Gastroesophageal sphincter (tissue), 2 donors: Measurements from ENCODE around the gene SLC25A46.
"Not testable (repeated sequence)": the region's sequence is repeated elsewhere in the genome, so short reads cannot be mapped to it uniquely, and the experiment has no call there.

Source experiments
- EP300 ChIP-seq: sonication (generic); formaldehyde crosslinking; IDR thresholded peaks from one replicate; pipeline ENCODE4 v1.6.1; 2017; ENCODE audit warnings: antibody characterized with exemption, mild to moderate bottlenecking
- POLR2A ChIP-seq, 2 donors: fragments of 450-650 bp; IDR thresholded peaks; one replicate each; pipeline ENCODE4 v1.6.1; 2017; ENCODE audit warnings: antibody characterized with exemption in 2 of 2, mild to moderate bottlenecking in 2 of 2, moderate library complexity in 1 of 2
- POLR2AphosphoS5 ChIP-seq: sonication (generic); formaldehyde crosslinking; IDR thresholded peaks from one replicate; pipeline ENCODE4 v1.6.1; 2017; ENCODE audit warnings: antibody characterized with exemption

DNA sequence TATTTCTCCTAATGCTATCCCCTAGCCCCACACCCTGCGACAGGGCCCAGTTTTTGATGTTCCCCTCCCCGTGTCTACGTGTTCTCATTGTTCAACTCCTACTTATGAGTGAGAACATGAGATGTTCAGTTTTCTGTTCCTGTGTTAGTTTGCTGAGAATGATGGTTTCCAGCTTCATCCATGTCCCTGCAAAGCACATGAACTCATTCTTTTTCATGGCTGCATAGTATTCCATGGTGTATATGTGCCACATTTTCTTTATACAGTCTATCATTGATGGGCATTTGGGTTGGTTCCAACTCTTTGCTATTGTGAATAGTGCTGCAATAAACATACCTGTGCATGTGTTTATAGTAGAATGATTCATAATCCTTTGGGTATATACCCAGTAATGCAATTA, 49.2 kb downstream of the SLC25A46 start:
- not testable (repeated sequence) for TF ChIP-seq POLR2A (IDR thresholded peaks at IDR 0.05); EP300; POLR2AphosphoS5
